ENCODE results near the gene FGR. TPM values are rescaled to one million over a fixed set of nuclear protein-coding genes. Genes with fewer than 3 reads are reported as not detected.
A peak's percentile ranks its signal among the peaks of the same experiment; 100 is the strongest.

The FGR gene
- polyA plus RNA-seq, 3 donors, result 371 to 1,340 (median 571) TPM

DNA sequence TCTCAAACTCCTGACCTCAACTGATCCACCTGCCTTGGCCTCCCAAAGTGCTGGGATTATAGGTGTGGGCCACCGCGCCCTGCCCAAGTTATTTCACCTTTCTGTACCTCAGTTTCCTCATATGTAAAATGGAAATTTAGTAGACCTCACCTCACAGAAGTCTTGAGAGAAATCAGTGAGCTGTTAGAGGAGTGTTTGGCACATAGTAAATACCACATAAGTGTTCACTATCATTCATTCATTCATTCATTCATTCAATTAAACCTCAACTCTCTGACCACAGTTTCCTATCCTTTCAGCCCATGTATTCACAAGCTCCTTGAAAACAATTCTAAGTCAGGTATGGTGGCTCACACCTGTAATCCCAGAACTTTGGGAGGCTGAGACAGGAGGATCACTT lies 3.8 kb upstream of the FGR start:
- Histone ChIP-seq H3K36me3 (replicated peaks in 1 of 2; ENCODE audit: control insufficient read depth in 1 of 2, insufficient read depth in 2 of 2, low read length in 2 of 2) (no peaks in the 10 kb centered on the region), H3K9me3 (replicated peaks in 1 of 2; ENCODE audit: control insufficient read depth in 1 of 2, insufficient read depth in 1 of 2, low read length in 2 of 2) (no peaks in the 10 kb centered on the region), H3K9ac (ENCODE audit: insufficient read depth, low read length, poor library complexity, severe bottlenecking) (no peak overlapping the region), H3K4me1 (ENCODE audit: control insufficient read depth in 1 of 2, insufficient read depth in 2 of 2, low read length in 2 of 2) (peaks cover 50 to 55% of the 10 kb centered on the region in 2 donors), H3K4me2 (replicated peaks; ENCODE audit: extremely low read depth, low read length, poor library complexity, severe bottlenecking) (no peak overlapping the region), H3K4me3 (replicated peaks in 1 of 3; ENCODE audit: low read depth in 2 of 3, low read length in 3 of 3) (no peak overlapping the region), H4K20me1 (ENCODE audit: insufficient read depth, low read length) (peaks cover 8% of the 10 kb centered on the region), H3K79me2 (ENCODE audit: insufficient read depth, low read length) (peaks cover 24% of the 10 kb centered on the region), H3K27me3 (ENCODE audit: control insufficient read depth in 2 of 2, insufficient read depth in 2 of 2, low read length in 2 of 2) (no peaks in the 10 kb centered on the region), H3K27ac (ENCODE audit: low read depth in 1 of 2, low read length in 2 of 2) (no peak overlapping the region), H2AFZ (ENCODE audit: insufficient read depth, low read depth, low read length, poor library complexity, severe bottlenecking) (no peak overlapping the region)
- H3K9me3 Mint-ChIP-seq, result peaks cover 0 to 2% (median 0%) of the 10 kb centered on the region in 7 donors
- peaks cover 2 to 4% of the 10 kb centered on the region in 2 donors for H3K36me3 Mint-ChIP-seq
- H3K27ac Mint-ChIP-seq, result no peak overlapping the region
- no CpG with 5 or more reads among the region's 2 CpGs for WGBS (ENCODE audit: insufficient coverage)
- H3K4me3 Mint-ChIP-seq, result no peak overlapping the region
- peaks cover 49% of the 10 kb centered on the region for H3K4me1 Mint-ChIP-seq
- H3K27me3 Mint-ChIP-seq (ENCODE audit: low read depth in 3 of 3), result peaks cover 0 to 2% (median 2%) of the 10 kb centered on the region in 3 donors
- DNase-seq, result no peak
- no peak for TF ChIP-seq CTCF (IDR thresholded peaks at IDR 0.05)
- intact Hi-C loops (cut with micrococcal nuclease), result no loop called here

GRCh38 chr1:27638047-27638734 lies 3.2 kb upstream of the FGR start:
- H3K4me1 Mint-ChIP-seq, result peaks cover 46% of the 10 kb centered on the region
- WGBS (ENCODE audit: insufficient coverage), result 90% methylated on average over 3 of the region's 5 CpGs

More at GRCh38 chr1:27638047-27638734, 3.2 kb upstream of the FGR start:
- H3K36me3 Mint-ChIP-seq, result peaks cover 7 to 10% of the 10 kb centered on the region in 2 donors
- H3K4me2 ChIP-seq (replicated peaks; ENCODE audit: extremely low read depth, low read length, poor library complexity, severe bottlenecking), result no peak overlapping the region
- no peak for TF ChIP-seq CTCF (IDR thresholded peaks at IDR 0.05)
- peaks cover 31% of the 10 kb centered on the region for H3K79me2 ChIP-seq (ENCODE audit: insufficient read depth, low read length)
- no peak overlapping the region for H3K4me3 ChIP-seq (replicated peaks in 1 of 3; ENCODE audit: low read depth in 2 of 3, low read length in 3 of 3)
- H3K27me3 Mint-ChIP-seq (ENCODE audit: low read depth in 3 of 3), result peaks cover 0 to 2% (median 2%) of the 10 kb centered on the region in 3 donors
- H3K27ac ChIP-seq (ENCODE audit: low read depth in 1 of 2, low read length in 2 of 2), result peak overlapping the region in 1 of 2 donors; percentile 98
- no peaks in the 10 kb centered on the region for H3K27me3 ChIP-seq (ENCODE audit: control insufficient read depth in 2 of 2, insufficient read depth in 2 of 2, low read length in 2 of 2)
- H4K20me1 ChIP-seq (ENCODE audit: insufficient read depth, low read length), result peaks cover 14% of the 10 kb centered on the region
- no peak for DNase-seq
- intact Hi-C loops (cut with micrococcal nuclease), result no loop called here
- H2AFZ ChIP-seq (ENCODE audit: insufficient read depth, low read depth, low read length, poor library complexity, severe bottlenecking), result no peak overlapping the region
- H3K36me3 ChIP-seq (replicated peaks in 1 of 2; ENCODE audit: control insufficient read depth in 1 of 2, insufficient read depth in 2 of 2, low read length in 2 of 2), result peaks cover 0 to 6% of the 10 kb centered on the region in 2 donors
- H3K27ac Mint-ChIP-seq, result peak overlapping the region in 5 of 7 donors; percentile 70 to 99 (median 98)
- no peaks in the 10 kb centered on the region for H3K9me3 ChIP-seq (replicated peaks in 1 of 2; ENCODE audit: control insufficient read depth in 1 of 2, insufficient read depth in 1 of 2, low read length in 2 of 2)
- H3K4me3 Mint-ChIP-seq, result no peak overlapping the region
- H3K9ac ChIP-seq (ENCODE audit: insufficient read depth, low read length, poor library complexity, severe bottlenecking), result no peak overlapping the region
- peaks cover 0 to 2% (median 0%) of the 10 kb centered on the region in 7 donors for H3K9me3 Mint-ChIP-seq
- peaks cover 48 to 55% of the 10 kb centered on the region in 2 donors for H3K4me1 ChIP-seq (ENCODE audit: control insufficient read depth in 1 of 2, insufficient read depth in 2 of 2, low read length in 2 of 2)

All from CD14-positive monocyte (primary cell).